K562 treated with DMSO at 1 percent for 48 hours (cell line): ENCODE measurements around the gene PDE5A. TPM values are rescaled to one million over a fixed set of nuclear protein-coding genes. Genes with fewer than 3 reads are reported as not detected.

Experiments used
- total RNA-seq: library from RNA; unstranded; fragments of 300-600 nt; gene quantifications from 2 replicates; pipeline ENCODE4 v1.2.3, GENCODE V29; 2022; ENCODE audit warnings: low replicate concordance; ENCODE audit errors: extremely low read depth

Gene PDE5A
- total RNA-seq, result not detected in 2 replicates

GRCh38 chr4:119628281-119629141, at the start of gene PDE5A:
PDE5A (minus strand) TSS chr4:119628804; CDS start chr4:119628671, 133 bp downstream.

